Glomerular endothelial cell (primary cell): ENCODE measurements around the gene SLC39A9. TPM values are rescaled to one million over a fixed set of nuclear protein-coding genes. Genes with fewer than 3 reads are reported as not detected.
"Not testable (repeated sequence)": the region's sequence is repeated elsewhere in the genome, so short reads cannot be mapped to it uniquely, and the experiment has no call there.

Experiments used
- DNase-seq: peaks from one replicate; pipeline ENCODE4 v3.0.0-alpha.2; 2011; ENCODE audit warnings: low read depth, low spot score; ENCODE audit errors: extremely low read depth
- total RNA-seq: library from RNA; depleted of rRNA; stranded (reverse); fragments of >200 nt; gene quantifications from 2 replicates; pipeline ENCODE4 v1.2.3, GENCODE V29; 2015

SLC39A9 gene
- total RNA-seq, 1 donor from 2014 or later = 66.7 TPM

GRCh38 chr14:69366761-69367160, 31.7 kb upstream of the SLC39A9 start:
- no peak for DNase-seq

GRCh38 chr14:69368381-69368780, 30.1 kb upstream of the SLC39A9 start:
- DNase-seq = no peak

GRCh38 chr14:69370061-69370460, 28.4 kb upstream of the SLC39A9 start:
- no peak for DNase-seq

GRCh38 chr14:69372146-69372545, 26.3 kb upstream of the SLC39A9 start:
- no peak for DNase-seq

- DNase-seq = no peak
Measured at GRCh38 chr14:69373104-69373503, 25.4 kb upstream of the SLC39A9 start.

GRCh38 chr14:69374235-69374634, 24.3 kb upstream of the SLC39A9 start:
- DNase-seq = no peak

- no peak for DNase-seq
Measured at GRCh38 chr14:69375182-69375581, 23.3 kb upstream of the SLC39A9 start.

GRCh38 chr14:69375722-69376121, 22.8 kb upstream of the SLC39A9 start:
- no peak for DNase-seq

- no peak for DNase-seq
Measured at GRCh38 chr14:69376439-69376838, 22.1 kb upstream of the SLC39A9 start.

- no peak for DNase-seq
Measured at GRCh38 chr14:69378274-69378673, 20.2 kb upstream of the SLC39A9 start.

GRCh38 chr14:69387311-69387710, 11.2 kb upstream of the SLC39A9 start:
- DNase-seq = no peak

- not testable (repeated sequence) for DNase-seq
Measured at GRCh38 chr14:69391400-69391799, 7.1 kb upstream of the SLC39A9 start.

- DNase-seq = no peak
Measured at GRCh38 chr14:69392481-69392880, 6.0 kb upstream of the SLC39A9 start.

- no peak for DNase-seq
Measured at GRCh38 chr14:69395929-69396328, 2.6 kb upstream of the SLC39A9 start.

- no peak for DNase-seq
Measured at GRCh38 chr14:69398818-69399210, 322 bp downstream of the SLC39A9 start.

GRCh38 chr14:69399750-69400149, 1.3 kb downstream of the SLC39A9 start:
- DNase-seq = no peak

- no peak for DNase-seq
Measured at GRCh38 chr14:69400154-69400553, 1.7 kb downstream of the SLC39A9 start.

- no peak for DNase-seq
Measured at GRCh38 chr14:69401841-69402240, 3.3 kb downstream of the SLC39A9 start.

GRCh38 chr14:69404478-69404877, 6.0 kb downstream of the SLC39A9 start:
- DNase-seq = no peak

- DNase-seq = no peak
Measured at GRCh38 chr14:69404883-69405282, 6.4 kb downstream of the SLC39A9 start.

- DNase-seq = no peak
Measured at GRCh38 chr14:69405762-69406161, 7.3 kb downstream of the SLC39A9 start.

- no peak for DNase-seq
Measured at GRCh38 chr14:69408331-69408960, 10.0 kb downstream of the SLC39A9 start.

- DNase-seq = no peak
Measured at GRCh38 chr14:69413483-69413882, 15.0 kb downstream of the SLC39A9 start.
